GM12875 (cell line): ENCODE measurements around the gene EFCAB12.

ENCODE experiments used
- H3K4me3 ChIP-seq: one replicate; pipeline ENCODE4 v1.5.1; 2011; ENCODE audit warnings: low read depth, low read length, control low read depth
- CTCF ChIP-seq: IDR thresholded peaks from 2 replicates; pipeline ENCODE4 v1.5.1; 2011; ENCODE audit warnings: low read depth, mild to moderate bottlenecking, control low read depth, inconsistent platforms, low read length, moderate library complexity, borderline replicate concordance; ENCODE audit not compliant: insufficient read depth

EFCAB12 gene

GRCh38 chr3:129383292-129383860 lies 45.1 kb downstream of the EFCAB12 start:
- H3K4me3 ChIP-seq, result no peak overlapping the region
- peak; percentile 85 for TF ChIP-seq CTCF

- no peak overlapping the region for H3K4me3 ChIP-seq
- TF ChIP-seq CTCF, result no peak
These were observed 46.1 kb downstream of the EFCAB12 start for GRCh38 chr3:129382366-129382765.

- TF ChIP-seq CTCF, result no peak
- H3K4me3 ChIP-seq, result no peak overlapping the region
These were observed 48.7 kb downstream of the EFCAB12 start for GRCh38 chr3:129379582-129380358.

GRCh38 chr3:129378949-129379348 lies 49.5 kb downstream of the EFCAB12 start:
- TF ChIP-seq CTCF, result no peak
- H3K4me3 ChIP-seq, result no peak overlapping the region

- H3K4me3 ChIP-seq, result no peak overlapping the region
- no peak for TF ChIP-seq CTCF
These were observed 50.8 kb downstream of the EFCAB12 start for GRCh38 chr3:129377615-129378014.

GRCh38 chr3:129375099-129375498 lies 53.3 kb downstream of the EFCAB12 start:
- no peak overlapping the region for H3K4me3 ChIP-seq
- TF ChIP-seq CTCF, result no peak

- no peak overlapping the region for H3K4me3 ChIP-seq
- no peak for TF ChIP-seq CTCF
These were observed 57.2 kb downstream of the EFCAB12 start for GRCh38 chr3:129371041-129371826.
